Lower leg skin (tissue), 4 donors: ENCODE data around the gene CDH23. TPM values are rescaled to one million over a fixed set of nuclear protein-coding genes. Genes with fewer than 3 reads are reported as not detected.

Experiments
- DNase-seq, 2 donors: peaks; one replicate each; pipeline ENCODE4 v3.0.0-alpha.2; 2019; ENCODE audit warnings: low spot score in 2 of 2
- H3K4me3 ChIP-seq: fragments of 200-600 bp; sonication (generic); 2 replicates; pipeline ENCODE4 v1.5.1; 2017; ENCODE audit warnings: mild to moderate bottlenecking, low read depth; ENCODE audit not compliant: poor library complexity, severe bottlenecking
- POLR2A ChIP-seq, 2 donors: fragments of 450-650 bp; IDR thresholded peaks; one replicate each; pipeline ENCODE4 v1.6.1; 2016 to 2017; ENCODE audit warnings: antibody characterized with exemption in 2 of 2, mild to moderate bottlenecking in 1 of 2, moderate library complexity in 1 of 2
- WGBS, 2 donors: methylation state at CpG; one replicate each; pipeline ENCODE4 v1.1.5; 2018; 5-methylcytosine and 5-hydroxymethylcytosine counted together
- intact Hi-C: fragments of 100-400 bp; cut with DNase I; formaldehyde crosslinking; loops from one replicate; pipeline ENCODE4 v1.15.0; 2023; ENCODE audit warnings: low total_unique reads
- total RNA-seq, 4 donors: library from RNA; depleted of rRNA; stranded (reverse); fragments of >200 nt; gene quantifications; one replicate each; pipeline ENCODE4 v1.1.0, GENCODE V29; 2016
- TF ChIP-seq, protein P1 (sequence below), 3 donors: fragments of 450-650 bp; IDR thresholded peaks; one replicate each; pipeline ENCODE4 v1.5.1; 2016; ENCODE audit warnings: antibody characterized with exemption in 3 of 3, mild to moderate bottlenecking in 3 of 3, moderate library complexity in 2 of 3

Gene CDH23
- total RNA-seq, 4 donors from 2014 or later = 1.7 to 9.2 (median 2.6) TPM

GRCh38 chr10:71442000-71442399 is 45.3 kb downstream of the CDH23 start:
- DNase-seq = no peak
- intact Hi-C loops = no loop called here
- 96 to 100% methylated on average over 3 of the region's 3 CpGs for WGBS, 2 donors
- no peak overlapping the region for H3K4me3 ChIP-seq
- TF ChIP-seq, protein P1, sequence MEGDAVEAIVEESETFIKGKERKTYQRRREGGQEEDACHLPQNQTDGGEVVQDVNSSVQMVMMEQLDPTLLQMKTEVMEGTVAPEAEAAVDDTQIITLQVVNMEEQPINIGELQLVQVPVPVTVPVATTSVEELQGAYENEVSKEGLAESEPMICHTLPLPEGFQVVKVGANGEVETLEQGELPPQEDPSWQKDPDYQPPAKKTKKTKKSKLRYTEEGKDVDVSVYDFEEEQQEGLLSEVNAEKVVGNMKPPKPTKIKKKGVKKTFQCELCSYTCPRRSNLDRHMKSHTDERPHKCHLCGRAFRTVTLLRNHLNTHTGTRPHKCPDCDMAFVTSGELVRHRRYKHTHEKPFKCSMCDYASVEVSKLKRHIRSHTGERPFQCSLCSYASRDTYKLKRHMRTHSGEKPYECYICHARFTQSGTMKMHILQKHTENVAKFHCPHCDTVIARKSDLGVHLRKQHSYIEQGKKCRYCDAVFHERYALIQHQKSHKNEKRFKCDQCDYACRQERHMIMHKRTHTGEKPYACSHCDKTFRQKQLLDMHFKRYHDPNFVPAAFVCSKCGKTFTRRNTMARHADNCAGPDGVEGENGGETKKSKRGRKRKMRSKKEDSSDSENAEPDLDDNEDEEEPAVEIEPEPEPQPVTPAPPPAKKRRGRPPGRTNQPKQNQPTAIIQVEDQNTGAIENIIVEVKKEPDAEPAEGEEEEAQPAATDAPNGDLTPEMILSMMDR (IDR thresholded peaks at IDR 0.05) = no peak
- no peak for TF ChIP-seq POLR2A (IDR thresholded peaks at IDR 0.05)

DNA sequence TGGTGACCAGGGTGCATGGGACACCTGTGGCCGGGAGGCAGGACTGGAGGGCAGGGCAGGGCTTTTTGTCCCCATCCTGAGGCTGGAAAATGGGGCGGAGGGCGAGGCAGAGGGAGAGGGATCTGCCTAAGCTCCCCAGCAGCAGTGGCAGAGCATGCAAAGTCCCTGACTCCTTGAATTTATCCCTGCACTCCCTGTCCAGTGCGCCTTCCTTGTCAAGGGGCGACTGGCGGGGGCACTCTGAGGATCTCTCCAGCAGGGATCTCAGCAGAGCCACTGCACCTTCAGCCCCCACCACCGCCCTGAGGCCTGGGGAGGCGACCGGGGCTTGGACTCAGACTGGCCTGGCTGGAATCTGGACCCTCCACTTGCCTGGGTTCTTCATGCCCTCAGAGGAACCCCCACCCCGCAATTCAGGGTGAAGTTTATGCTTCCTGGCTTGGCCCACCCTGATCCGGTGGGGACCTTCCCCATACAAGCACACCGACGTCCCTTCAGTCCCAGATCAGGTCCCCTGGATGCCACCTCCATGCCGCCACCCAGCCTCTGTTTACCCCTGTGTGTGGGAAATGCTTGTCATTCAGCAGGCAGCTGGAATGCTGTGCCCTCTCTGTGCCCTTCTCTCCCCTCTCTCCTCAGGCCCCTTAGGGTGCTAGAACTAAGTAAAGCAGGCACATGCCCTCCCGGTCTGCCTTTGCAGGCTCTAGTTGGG is 46.3 kb downstream of the CDH23 start:
- intact Hi-C loops = no loop called here
- 82 to 93% methylated on average over 10 to 12 of the region's 15 CpGs for WGBS, 2 donors
- TF ChIP-seq POLR2A (IDR thresholded peaks at IDR 0.05) = no peak
- TF ChIP-seq, protein P1 (IDR thresholded peaks at IDR 0.05) = no peak

DNA sequence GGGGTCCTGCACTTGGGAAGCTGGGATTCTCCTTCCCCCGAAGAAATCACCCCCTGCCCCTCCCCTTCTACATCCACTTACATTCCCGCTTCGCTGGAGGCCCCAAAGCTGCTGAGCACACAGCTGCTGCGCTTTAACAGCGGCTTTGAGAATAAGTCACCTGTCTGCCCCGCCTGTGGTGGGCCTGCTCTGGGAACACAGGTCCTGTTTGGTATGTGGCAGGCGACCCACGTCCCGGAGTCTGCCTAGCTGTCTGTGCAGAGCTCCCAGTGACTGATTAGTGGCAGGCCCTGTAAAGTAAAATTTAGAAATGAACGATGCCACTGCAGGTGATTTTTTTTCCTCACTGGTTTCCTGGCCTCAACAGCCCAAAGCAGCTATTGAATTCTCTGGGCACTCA is 47.0 kb downstream of the CDH23 start:
- H3K4me3 ChIP-seq = no peak overlapping the region
- no peak for TF ChIP-seq POLR2A (IDR thresholded peaks at IDR 0.05)
- TF ChIP-seq, protein P1 (IDR thresholded peaks at IDR 0.05) = no peak
- intact Hi-C loops = no loop called here
- no peak for DNase-seq
- 71 to 81% methylated on average over 9 to 10 of the region's 10 CpGs for WGBS, 2 donors

More for the DNA sequence above, 46.3 kb downstream of the CDH23 start:
- H3K4me3 ChIP-seq = no peak overlapping the region
- no peak for DNase-seq

DNA sequence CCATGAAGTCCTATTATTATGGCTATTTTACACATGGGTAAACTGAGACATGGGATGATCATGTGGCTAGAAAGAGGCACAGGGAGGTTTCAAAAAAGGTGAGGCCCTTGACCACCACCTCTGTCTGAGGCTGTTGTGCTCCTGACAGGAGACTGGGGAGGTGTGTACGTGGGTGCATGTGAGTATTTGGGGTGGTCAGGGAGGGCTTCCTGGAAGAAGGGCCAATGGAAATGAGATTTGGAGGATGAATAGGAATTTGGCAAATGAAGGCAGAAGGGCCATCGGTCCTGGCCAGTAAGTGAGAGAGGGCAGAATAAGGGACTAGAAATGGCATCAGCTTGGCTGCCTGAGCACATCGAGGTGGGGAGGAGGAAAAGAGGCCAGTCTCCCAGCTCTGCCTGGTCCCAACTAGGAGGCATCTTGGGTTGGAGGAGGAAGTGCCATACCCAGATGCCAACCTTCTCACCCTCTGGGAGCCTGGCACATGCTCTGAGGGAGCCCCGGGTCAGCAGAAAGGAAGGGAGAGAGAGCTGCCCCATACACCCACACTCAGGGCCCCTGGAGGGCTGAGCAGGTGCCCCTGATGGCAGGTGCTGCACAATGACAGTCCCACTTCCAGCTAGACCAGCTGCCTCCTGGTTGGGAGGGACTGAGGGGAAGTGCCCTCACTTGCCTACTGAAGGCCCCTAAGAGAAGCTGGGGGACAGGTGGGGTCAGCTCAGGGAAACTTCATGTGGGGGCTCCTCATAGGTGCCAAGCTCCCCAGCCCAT is 47.7 kb downstream of the CDH23 start:
- TF ChIP-seq, protein P1 (IDR thresholded peaks at IDR 0.05) = no peak
- TF ChIP-seq POLR2A (IDR thresholded peaks at IDR 0.05) = no peak
- intact Hi-C loops = loop anchor here (1.0 kb wide), 1 partner anchor 18 kb away; no protein-coding TSS in a partner anchor
- WGBS, 2 donors = 83 to 89% methylated on average over 4 of the region's 4 CpGs

DNA sequence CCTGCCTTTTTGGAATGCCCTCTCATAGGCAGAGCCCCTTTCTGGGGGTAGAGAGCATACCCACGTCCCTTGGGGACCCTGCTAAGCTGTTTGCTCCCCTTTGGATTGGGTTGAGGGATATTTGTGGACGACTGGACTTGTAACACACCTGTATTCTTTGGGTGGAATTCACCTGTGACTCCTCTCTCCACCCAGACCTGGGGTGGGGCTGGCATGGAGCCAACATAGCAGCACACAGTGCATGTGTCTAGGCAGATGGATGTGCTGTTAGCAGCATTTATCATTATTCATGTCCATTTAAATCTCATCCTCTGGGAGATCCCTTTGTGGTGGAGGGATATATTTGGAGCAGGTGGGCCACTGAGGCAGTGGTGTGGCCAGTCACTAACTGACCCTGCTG is 51.0 kb downstream of the CDH23 start:
- TF ChIP-seq, protein P1 (IDR thresholded peaks at IDR 0.05) = no peak
- TF ChIP-seq POLR2A (IDR thresholded peaks at IDR 0.05) = no peak
- intact Hi-C loops = no loop called here
- WGBS, 2 donors = 44 to 66% methylated on average over 2 of the region's 2 CpGs
- no peak for DNase-seq
- no peak overlapping the region for H3K4me3 ChIP-seq

More for the DNA sequence above, 47.7 kb downstream of the CDH23 start:
- no peak for DNase-seq
- no peak overlapping the region for H3K4me3 ChIP-seq
